NOMO-1 treated with DMSO at 0.1 percent for 48 hours (cell line): Measurements from ENCODE around the gene ANKRD24.
"Not testable (repeated sequence)": the region's sequence is repeated elsewhere in the genome, so short reads cannot be mapped to it uniquely, and the experiment has no call there.

ENCODE experiments used
- DNase-seq: peaks from one replicate; lab custom pipeline; 2025; ENCODE audit not compliant: unreplicated experiment; lab: John Stamatoyannopoulos, UW

The ANKRD24 gene

DNA sequence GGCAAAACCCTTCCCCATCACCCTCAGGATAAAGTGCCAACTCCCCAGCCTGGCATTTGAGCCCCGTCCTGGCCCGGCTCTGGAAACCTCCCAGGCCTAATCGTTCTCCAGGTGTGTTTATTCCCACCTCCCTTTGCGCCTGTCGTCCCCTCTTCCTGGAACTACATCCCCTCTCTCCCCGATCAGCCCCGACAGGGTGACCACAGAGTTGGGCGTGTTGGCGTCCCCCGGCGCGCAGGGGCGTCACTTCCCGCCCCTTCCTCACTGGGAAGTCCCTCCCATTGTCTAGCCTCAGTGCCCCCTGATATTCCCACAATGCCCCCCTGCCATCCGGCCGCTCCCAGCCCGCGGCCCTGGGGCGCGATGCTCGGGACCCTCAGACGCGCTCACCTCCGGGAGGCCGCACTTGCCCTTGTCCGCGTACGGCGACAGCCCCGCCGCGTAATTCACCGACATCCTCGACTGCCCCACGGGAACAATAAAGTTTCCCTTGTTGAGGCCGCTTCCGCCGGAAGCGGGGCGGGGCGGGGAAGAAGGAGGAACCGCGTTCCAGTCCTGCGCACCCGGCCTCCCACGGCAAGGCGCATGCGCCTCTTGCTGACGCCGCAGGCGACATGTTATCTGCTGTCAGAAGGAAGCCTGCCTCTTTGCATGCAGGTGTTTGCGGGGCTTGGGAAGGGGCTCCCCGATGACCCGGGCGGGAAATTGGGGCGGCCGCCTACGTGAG, at the start of gene ANKRD24, which contains the start of gene SIRT6:
Gene ANKRD24 (plus strand): TSS at position 606 of the 727 bp plus-strand sequence. CDS start 3,737 bp downstream, outside the sequence.
Gene SIRT6 (minus strand): TSS at position 480 of the 727 bp plus-strand sequence. CDS start 24 bp downstream, at position 456.
- DNase-seq, result peak; percentile 90

DNA sequence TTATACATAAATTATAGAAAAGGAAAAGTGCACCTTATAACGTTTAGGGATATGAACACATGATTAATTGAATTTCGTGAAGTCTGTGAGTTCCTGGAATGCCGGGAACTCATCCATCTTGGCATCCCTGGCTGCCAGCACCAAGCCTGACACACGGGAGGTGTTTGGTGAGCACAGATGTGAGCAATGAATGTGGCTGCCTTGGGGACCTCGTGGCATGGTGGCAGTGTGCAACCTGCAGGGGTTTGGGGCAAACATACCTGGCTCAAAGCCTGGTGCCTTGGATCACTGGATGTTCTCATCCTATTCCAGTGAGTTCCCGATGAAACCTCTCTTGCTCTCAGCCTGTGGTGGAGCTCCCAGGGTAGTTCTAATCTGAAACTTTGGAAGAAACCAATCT, 48.1 kb upstream of the ANKRD24 start:
- DNase-seq, result no peak

DNA sequence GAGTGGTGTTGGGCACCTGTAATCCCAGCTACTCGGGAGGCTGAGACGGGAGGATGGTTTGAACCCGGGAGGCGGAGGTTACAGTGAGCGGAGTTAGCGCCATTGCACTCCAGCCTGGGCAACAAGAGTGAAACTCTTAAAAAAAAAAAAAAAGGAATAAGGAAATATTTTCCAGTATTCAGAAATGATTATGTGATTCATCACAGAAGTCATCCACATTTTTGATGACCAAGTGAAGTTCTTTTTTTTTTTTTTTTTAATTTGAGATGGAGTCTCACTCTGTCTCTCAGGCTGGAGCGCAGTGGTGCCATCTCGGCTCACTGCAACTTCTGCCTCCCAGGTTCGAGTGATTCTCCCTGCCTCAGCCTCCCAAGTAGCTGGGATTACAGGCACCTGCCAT, 47.1 kb upstream of the ANKRD24 start:
- not testable (repeated sequence) for DNase-seq

DNA sequence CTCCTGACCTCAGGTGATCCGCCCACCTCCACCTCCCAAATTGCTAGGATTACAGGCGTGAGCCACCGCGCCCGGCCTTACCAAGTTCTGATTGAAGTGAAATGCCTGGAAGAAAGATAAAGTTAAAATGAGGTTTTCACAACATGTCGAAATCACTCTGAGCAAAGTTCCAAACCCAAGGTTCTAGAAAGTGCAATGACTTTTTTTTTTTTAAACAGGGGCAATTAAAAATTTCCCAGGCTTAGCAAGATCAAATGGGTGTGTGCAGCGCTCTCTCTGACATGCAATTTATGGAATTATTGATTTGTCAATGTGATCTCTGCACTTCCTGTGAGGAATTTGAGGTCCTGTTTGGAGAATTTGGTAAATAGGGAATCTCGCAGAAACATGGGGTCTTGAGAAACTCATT, 45.8 kb upstream of the ANKRD24 start:
- DNase-seq, result no peak

GRCh38 chr19:4138445-4138844, 44.0 kb upstream of the ANKRD24 start:
- DNase-seq, result no peak

- DNase-seq, result peak; percentile 56
Observed at GRCh38 chr19:4139614-4140236, 42.8 kb upstream of the ANKRD24 start.

GRCh38 chr19:4140237-4140711, 42.2 kb upstream of the ANKRD24 start:
- peak; percentile 75 for DNase-seq

- not testable (repeated sequence) for DNase-seq
Observed at GRCh38 chr19:4142916-4143315, 39.6 kb upstream of the ANKRD24 start.

DNA sequence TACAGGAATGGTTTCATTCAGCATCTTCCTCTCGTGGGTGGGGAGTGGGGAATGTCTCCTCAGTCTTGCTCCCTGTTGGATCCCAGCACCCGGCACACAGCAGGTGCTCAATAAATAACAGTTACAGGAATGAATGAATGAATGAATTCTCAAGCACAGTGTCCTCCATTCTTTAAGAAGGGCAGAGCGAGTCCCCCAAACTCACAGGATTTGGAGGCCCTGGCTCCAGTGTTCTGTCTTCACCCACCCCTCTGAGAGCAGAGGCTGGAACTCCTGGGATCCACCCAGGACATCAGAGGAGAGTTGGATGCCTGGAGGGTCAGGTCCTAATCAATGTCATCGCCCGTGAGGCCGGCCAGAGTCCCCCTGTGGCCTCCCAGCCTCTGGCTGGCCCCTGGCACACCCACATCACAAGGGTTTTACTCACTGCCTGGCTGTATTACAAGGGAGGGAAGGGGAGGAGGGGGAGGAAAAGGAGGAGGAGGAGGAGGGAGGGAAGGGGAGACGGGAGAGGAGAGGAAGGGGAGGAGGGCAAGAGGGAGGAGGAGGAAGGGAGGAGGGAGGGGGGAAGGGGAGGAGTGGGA, 37.7 kb upstream of the ANKRD24 start:
- DNase-seq, result no peak

- DNase-seq, result no peak
Observed at GRCh38 chr19:4149518-4150288, 32.8 kb upstream of the ANKRD24 start.

DNA sequence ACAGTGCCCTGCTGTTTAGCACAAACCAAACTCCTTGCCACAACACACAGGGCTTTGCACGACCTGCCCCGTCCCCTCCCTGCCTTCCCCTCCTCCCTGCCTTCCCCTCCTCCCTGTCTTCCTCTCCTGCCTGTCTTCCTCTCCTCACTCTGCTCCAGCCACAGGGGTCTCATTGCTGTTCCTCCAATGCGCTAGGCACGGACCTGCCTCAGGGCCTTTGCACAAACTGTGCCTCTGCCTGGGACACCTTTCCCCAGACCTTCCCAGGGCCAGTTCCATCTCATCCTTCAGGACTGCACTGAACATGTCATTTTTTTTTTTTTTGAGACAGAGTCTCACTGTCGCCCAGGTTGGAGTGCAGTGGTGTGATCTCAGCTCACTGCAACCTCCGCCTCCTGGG, 30.9 kb upstream of the ANKRD24 start:
- no peak for DNase-seq

GRCh38 chr19:4152241-4152998, 30.1 kb upstream of the ANKRD24 start:
- DNase-seq, result no peak

DNA sequence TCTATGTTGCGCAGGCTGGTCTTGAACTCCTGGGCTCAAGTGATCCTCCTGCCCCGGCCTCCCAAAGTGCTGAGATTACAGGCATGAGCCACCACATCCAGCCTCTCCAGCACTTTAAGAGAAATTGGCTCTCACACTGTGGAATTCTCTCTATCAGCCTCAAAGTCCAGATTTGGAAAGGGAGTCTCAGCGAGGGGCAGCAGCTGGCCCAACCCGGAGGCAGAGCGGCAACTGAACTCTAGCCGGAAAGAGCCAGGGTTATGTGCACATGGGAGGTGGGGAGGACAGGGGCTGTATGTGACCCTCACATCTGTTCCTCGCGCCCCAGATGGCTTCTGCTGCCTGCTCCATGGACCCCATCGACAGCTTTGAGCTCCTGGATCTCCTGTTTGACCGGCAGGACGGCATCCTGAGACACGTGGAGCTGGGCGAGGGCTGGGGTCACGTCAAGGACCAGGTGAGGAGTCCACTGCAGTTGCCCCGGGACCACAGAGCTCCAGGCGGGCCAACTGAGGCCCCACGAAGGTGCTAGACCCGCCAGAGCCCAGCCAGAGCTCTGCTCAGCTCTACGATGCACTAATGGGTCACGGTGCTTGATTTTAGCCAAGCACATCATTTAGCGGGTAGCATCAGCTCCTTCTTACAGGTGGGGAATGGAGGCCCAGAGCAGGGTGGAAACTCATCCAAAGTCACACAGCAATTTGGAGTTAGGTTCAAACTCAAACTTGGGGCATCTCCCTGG, 27.7 kb upstream of the ANKRD24 start:
- DNase-seq, result no peak

- no peak for DNase-seq
Observed at GRCh38 chr19:4157164-4157563, 25.3 kb upstream of the ANKRD24 start.

DNA sequence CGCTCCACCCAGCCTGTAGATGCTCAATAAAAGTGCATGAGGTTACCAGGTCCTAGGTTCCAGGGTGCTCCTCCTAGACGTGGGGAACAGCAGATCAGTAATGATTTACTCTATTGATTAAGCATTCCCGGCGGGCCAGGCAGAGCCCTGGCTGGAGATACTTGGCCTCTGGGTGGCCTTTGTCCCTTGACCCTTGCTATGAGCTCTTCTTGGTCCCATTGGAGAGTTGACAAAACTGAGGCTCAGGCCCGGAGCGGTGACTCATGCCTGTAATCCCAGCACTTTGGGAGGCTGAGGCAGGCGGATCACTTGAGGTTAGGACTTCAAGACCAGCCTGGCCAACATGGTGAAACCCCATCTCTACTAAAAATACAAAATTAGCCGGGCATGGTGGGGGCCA, 24.5 kb upstream of the ANKRD24 start:
- DNase-seq, result not testable (repeated sequence)

GRCh38 chr19:4161415-4162077, 20.9 kb upstream of the ANKRD24 start:
- no peak for DNase-seq

DNA sequence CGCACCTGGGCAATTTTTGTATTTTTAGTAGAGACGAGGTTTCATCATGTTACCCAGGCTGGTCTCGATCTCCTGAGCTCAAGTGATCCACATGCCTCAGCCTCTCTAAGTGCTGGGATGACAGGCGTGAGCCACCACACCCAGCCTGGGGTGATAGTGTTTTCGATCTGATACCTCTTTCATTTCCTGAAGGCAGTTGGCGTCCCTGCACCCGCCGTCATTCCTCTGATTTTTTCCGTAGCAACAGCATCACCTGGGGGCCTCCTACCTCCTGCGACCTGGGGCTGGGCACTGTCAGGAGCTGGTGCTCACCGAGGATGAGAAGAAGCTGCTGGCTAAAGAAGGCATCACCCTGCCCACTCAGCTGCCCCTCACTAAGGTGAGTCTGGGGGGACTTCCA, 18.2 kb upstream of the ANKRD24 start:
- DNase-seq, result no peak

DNA sequence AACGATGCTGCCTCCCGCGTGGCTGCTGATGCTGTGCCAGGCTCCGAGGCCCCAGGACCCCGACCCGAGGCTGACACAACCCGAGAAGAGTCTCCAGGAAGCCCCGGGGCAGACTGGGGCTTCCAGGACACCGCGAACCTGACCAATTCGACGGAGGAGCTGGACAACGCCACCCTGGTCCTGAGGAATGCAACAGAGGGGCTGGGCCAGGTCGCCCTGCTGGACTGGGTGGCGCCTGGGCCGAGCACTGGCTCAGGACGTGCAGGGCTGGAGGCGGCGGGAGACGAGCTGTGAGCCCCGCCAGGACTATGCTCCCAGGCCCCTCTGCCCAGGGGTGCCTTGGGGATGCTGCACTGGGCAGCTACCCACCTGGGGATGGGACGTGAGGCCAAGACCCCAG, 10.8 kb upstream of the ANKRD24 start:
- no peak for DNase-seq

GRCh38 chr19:4172861-4173473, 9.5 kb upstream of the ANKRD24 start:
- DNase-seq, result peak; percentile 35
